HG02763 (cell line): ENCODE results near the gene CHGA.

Experiments
- ATAC-seq: cut with Tn5 transposase; IDR thresholded peaks from one replicate; pipeline ENCODE4 v1.9.1; 2021; ENCODE audit warnings: mild to moderate bottlenecking, moderate library complexity; ENCODE audit not compliant: unreplicated experiment

The CHGA gene

DNA sequence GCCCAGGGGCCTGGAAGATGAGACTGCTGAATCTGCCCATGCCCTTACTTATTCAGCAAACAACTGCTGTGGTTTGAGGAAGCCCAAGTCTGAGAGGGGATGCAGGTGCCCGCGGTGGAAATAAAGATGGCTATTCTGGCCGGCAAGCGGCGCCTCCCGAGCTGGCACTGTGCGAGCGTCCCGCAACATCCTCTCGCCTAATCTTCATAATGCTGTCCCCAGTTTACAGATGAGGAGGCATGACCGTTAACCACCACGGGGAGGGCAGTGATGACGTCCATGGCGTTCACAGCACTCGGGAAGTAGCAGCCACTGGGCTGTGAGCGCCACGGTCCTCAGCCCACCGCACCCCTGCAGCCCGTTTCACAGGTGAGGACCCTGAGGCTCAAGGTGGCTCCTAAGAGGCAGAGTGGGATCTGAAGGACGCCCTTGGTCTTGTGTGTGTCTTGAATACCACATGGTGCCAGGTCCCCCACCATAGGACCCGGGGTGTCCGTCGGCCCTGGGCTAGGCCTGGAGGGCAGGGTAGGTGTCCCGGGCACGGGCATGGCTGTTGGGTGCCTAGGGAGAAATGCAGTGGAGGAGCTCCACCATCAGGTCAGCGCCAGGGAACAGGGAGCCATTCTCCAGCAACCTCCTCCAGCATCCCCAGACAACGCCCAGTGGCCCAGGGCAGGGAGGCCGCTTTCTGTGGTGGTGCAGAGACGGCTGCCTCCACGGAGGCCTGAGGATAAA, 20.2 kb downstream of the CHGA start:
- ATAC-seq, result no peak

DNA sequence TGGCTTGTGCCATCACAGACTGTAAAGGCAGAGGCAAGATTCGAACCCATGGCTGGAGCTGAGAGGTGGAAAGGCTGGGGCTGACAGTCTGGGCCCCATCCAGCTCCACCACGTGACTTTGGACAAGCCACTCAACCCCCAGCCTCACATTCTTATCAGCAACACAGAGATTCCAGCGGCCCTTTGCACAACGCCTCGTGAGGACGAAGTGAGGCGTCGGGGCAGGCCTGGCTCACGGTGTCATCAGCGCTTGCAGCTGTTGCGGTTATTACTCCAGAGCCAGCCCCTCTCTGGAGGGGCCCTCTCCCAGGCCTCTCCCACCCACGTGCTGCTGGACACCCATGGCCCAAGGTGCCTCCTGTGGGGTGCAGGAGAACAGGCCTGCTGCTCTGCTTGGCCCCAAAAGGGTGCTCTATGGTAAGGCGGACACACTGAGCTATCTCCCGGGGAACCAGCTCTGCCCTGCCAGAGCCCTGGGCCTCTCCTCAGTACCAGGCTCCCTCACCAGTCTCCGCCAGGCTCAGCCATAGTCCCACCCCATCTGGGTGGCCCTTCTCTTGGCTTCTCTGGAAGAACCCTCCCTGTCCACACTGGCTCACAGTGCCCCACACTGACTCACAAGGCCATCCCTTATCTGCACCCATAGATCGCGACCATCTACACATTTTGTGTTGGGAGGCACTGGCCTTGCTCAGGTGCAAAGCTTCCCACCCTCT, 21.1 kb downstream of the CHGA start:
- no peak for ATAC-seq

DNA sequence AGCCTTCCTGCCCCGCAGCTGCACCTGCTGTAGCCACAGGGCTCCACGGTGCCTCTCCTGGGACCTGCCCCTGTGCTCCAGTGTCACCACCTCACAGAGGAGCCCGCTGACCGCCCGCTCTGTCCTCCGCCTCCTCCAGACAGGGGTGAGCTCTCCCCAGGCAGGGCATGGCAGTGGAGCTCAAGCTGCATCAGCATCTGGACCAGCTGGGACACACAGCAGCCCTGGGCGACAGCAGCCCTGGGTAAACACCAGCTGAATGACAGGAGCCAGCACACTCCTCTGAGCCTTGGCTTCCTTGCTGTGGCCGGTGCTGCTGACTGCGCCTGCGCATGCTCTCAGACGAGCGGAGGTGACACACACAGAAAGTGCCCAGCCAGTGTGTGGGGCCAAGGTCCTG, 22.0 kb downstream of the CHGA start:
- ATAC-seq, result no peak

DNA sequence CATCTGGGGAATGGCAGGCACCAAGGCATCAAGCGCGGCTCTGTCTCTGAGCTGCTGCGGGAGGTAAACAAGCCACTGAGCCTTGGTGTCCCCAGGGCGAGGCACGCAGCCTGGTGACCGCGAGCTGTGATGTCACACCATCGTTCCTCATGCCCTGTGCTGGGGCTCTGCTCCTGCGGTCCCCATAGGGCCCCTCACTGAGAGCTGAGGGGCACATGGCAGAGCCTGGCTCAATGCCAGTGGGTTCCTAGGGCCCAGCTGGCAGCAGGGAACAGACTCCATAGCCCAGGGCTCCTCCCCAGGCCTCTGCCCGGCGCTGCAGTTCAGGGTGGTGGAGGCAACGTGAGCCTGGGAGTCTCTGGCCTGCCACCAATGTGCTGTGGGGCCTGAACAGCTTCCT, 22.6 kb downstream of the CHGA start:
- ATAC-seq, result no peak

DNA sequence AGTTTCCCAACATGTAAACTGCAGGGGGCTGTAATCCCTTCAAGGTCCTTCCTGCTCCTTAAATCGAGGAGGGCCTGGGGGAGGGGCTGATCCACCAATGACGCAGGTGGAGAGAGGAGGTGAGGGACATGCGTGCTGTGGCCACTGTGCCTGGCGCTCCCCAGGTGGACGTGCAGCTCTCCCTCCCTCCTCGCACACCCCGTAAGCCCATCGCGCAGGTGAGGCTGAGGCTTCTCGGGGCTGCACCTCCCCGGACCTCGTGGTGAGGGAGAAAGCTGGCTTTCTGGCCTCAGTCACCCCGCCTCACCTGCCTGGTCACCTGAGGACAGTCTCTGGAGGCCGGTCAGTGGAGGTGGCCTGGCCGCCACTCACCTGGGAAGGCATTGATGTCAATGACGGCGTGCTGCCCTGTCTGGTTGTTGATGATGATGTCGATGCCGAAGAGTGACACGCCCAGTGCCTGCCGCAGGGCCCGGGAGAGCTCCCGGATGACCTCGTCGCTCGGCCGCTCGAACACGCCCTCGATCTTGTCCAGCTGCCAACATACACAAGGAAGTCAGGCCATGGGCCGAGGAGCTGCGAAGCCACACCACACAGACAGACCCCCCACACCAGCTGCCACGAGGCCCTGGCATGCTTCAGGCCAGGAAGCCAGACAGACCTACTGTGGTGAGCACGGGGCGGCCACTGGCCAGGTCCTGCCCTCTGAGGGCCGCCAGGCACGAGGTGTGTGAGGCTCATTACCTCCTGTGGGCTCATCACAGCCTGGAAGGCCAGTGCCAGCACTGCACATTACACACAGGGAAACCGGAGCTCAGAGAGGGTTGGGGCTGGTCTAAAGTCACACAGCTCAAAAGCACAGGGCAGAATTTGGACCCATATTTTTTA, 23.3 kb downstream of the CHGA start:
- ATAC-seq, result no peak

DNA sequence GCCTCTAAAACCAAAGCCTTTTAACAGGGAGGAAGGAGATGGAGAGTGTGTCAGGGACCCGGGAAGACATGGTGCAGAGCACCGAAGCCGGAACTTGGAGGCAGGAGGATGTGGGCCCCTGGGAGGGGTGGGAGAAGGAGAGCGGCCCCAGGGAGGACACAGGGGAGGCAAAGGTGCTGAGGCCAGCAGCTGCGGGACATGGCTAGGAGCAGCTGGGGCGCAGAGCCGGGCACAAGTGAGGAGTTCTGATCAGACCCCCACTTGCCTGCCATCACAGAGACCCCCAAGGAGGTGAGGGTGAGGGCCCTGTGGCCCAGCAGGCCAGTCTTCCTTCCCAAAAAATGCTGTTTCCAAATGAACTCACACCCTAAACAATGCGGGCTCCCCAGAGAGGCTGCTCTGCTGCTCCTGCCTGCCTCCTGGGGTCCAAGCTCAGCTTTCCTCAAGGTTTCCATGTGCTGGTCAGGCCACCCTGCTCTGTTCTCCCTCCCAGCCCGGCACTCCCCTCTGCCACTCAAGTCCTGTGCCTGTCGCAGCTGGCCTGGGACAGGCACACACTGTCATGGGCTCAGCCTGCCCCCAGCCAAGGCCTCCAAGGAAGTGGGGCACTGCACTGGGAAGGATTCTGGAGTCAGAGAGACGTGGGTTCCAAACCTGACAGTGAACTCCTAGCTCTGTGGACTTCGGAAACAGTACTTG, 24.0 kb downstream of the CHGA start:
- no peak for ATAC-seq

DNA sequence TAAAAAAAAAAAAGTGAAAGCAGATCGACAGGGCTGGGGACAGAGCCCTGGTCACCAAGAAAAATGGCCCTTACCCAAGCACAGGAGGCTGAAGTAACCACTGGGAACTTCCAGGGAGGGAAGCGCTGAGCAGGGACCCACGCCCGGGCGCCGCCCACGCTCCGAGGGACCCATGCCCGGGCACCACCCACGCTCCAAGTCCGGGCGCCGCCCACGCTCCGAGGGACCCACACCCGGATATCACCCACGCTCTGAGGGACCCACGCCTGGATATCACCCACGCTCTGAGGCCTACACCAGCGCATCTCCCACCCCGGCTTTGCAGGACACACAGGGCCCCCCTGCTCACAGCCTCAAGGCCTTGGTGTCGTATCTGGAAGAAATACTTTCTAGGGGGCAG, 25.7 kb downstream of the CHGA start:
- no peak for ATAC-seq

DNA sequence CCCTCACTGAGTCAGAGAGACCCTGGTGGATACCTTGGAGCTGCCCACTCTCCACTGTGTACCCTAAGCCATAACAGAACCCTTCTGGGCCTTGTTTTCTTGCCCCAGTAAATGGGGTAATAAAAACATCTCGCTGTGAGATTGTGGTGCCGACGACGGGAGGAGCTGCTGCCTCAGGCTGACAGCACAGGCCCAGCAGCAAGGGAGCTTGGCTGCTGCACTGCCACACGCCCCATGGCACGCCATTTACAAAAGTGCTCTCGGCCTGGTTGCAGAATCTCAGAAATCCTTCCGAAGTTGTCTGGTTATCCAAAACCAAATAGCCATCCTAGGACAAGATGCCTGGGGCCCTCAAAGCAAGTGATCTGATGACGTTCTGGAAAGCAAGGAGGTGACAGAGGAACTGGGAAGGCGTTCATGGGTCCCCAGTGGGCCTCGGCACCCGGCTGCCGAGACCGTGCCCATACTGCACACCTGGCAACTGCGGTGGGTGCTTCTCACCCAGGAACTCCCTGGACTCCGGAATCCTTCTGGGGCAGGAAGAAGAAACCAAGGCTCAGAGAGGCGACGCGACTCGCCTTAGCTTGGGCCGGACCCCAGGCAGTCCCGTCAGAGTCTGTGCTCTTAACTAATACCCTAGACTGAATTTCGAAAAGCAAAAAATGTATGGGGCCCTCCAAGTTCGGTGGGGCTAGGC, 26.7 kb downstream of the CHGA start:
- no peak for ATAC-seq

DNA sequence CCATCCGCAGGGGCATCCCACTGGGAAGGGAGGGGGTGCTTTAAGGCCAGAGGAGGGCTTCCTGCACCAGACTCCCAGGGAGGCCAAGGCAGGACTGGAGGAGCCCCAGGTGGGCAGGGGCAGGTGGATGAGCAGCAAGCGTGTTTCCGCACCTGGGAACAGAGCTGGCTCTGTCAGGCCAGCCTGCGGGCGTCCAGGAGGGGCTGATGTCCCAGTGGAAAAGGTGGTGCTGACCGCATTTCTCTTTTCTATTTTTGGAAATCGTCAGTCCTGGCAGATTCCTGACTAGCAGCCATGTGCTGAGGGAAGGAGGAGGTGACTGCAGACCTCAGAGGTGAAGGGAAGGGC, 27.2 kb downstream of the CHGA start:
- ATAC-seq, result no peak

DNA sequence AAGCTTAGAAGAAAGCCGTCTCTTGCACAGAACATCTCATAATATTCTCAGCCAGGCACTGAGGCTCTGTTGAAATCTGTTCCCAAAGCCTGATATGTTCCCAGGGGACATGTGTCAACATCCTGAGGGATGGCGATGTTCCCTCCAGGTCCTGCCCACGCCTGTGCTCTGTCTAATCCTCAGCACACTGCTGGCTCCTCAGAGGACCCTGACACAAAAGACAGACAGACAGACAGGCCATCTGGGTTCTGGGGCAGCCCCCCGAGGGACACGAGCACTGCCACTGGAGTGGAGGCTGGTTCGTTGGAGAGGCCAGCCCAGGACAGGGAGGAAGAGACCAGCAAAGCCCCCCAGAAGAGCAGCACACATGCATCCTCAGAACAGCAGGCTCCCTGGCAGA, 27.8 kb downstream of the CHGA start:
- ATAC-seq, result no peak

DNA sequence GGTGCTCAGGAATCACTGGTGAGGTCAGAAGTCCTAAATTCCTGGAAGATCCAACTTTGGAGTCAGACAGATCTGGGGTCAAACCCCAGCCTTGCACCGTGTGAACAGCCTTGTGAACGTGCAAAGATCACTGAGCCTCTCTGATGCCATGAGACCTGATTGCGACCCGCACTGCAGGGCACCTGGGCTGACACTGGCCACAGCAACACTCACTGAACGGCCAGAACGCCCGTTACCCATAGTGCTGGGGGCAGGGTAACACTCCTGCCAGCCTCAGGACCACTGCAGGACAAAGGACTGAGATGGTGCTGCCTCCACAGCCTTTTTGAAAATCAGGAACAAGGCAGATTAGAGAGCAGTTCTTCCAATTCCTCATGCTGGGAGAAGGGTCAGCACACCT, 28.3 kb downstream of the CHGA start:
- ATAC-seq, result no peak

DNA sequence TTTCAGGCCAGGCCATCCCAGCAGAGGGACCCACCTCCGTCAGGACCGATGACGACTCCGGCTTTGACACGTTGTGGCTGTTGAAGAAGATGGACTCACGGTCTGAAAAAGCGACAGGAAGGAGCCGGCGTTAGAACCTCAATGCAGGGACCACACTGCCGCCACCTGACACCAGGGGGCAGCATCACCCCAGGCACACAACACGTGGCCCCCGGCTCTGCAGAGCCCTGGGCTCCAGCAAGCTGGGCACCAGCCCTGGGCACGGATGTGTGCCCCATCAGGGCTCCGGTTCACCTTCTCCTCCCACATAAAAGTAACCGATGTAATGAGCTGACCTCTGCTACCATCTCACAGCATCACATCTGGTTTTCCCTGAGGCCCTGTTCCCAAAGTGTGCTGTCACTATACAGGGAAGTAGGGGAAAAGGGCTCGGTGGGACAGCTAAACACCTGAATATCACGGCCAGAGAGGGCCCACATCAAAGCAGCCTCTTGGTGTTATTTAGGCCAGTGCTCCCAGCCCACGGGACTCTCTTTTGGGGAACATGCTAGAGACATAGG, 29.0 kb downstream of the CHGA start:
- peak; percentile 74 for ATAC-seq

DNA sequence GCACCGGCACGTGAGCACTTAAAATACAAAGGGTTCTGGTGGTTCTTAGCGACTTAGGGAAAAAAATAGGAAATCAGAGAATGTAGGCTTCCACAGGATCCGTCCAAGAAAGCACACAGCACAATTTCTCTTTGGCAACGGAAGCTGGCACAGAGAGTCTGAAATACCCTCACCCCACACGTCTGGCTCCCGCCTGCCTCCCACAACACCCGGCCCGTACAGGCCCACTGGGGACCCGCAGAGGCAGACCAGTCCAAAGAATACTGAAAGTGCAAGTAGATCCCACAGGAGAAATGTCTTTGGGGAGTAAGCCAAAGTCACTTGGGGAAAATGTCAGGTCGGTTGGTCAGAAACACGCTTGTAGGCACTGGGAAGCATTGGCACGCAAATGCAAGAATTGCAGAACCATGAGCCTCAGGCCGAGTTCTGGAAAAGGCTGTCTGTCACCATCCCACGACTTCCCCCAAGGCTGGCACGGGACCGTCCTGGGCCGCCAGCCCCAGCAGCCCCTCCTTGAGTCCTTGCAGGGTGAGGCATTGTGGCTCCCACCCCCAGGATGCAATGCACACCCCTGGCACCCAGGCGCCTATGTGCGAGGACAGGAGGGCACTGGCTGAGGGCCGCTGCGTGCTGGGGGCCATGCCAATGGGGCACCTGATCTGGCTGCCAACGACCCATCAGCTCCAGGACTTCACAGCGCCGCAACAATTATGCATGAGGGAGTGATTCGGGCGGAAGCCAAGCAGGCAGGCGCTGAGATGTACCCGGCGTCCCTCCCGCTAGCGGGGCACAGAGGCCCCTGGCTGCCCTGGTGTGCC, 29.7 kb downstream of the CHGA start:
- no peak for ATAC-seq

DNA sequence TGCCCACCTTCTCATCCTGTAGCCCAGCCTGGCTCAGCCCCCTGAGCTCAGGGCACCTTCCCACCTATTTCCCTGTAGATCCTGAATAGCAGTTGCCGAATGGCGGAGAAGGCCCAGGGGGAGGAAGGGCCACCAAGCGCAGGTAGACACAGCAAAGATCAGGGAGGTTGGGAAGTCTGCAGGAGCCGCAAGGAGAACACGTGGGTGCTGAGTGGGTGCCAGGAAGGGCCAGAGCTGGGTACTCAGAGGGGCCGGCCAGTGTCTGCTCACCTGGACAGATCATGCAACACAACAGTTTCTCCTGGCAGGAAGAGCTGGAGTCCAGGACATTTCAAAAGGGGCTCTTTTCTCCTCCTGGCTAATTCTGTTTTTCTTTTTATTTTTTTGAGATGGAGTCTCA, 30.6 kb downstream of the CHGA start:
- ATAC-seq, result no peak

DNA sequence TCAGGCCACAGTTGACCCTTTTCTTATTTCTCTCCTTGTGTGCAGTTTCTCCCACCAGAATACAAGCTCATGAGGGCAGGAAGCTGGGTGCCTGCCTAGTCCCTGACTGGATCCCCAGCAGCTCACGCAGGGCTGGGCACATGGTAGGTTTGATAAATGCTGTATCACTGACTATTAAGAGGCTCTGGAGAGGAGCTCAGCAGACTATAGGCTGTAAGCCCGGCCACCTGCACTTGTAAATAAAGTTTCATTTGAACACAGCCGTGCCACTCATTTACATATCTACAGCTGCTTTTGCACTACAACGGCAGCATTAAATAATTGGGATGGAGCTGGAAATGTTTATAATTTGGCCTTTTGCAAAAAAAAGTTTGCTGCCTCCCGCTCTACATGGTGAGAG, 32.0 kb downstream of the CHGA start:
- no peak for ATAC-seq

DNA sequence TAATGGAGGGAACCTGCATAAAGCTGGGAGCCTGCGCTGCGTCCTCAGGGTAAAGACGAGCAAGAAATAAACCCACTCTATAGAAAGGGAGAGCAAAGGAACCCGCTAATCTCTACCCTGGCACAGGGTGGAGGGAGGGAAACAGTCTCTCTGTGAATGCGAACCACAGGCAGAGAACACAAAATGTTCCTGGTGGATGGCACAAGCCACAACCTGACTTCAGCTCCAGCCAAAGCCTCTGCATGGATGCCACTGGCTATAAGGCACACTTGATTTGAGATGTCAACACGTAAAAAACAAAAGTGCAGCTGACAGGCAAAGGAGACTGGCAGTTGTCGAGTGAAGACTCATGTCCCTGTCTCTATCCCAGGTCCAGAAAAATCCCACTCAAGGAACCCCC, 32.4 kb downstream of the CHGA start:
- ATAC-seq, result no peak

DNA sequence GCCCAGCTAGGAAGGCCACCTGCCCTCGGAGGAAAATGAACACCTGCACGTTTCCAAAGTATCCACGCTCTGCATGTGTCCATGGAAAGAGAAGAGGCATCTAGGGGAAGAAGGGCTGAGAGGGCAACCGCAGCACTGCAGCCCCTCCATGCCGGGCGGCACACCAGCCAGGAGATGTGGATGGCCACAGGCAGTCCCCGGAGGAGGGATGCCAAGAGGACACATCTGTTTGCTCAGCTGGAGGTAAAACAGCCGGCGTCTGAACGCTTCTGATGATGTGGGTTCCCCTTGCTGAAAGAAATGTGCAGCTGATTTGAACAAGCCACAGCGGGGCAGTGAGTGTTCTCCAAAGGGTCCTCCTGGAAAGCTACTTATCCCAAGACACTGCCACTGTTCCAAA, 34.0 kb downstream of the CHGA start:
- no peak for ATAC-seq

DNA sequence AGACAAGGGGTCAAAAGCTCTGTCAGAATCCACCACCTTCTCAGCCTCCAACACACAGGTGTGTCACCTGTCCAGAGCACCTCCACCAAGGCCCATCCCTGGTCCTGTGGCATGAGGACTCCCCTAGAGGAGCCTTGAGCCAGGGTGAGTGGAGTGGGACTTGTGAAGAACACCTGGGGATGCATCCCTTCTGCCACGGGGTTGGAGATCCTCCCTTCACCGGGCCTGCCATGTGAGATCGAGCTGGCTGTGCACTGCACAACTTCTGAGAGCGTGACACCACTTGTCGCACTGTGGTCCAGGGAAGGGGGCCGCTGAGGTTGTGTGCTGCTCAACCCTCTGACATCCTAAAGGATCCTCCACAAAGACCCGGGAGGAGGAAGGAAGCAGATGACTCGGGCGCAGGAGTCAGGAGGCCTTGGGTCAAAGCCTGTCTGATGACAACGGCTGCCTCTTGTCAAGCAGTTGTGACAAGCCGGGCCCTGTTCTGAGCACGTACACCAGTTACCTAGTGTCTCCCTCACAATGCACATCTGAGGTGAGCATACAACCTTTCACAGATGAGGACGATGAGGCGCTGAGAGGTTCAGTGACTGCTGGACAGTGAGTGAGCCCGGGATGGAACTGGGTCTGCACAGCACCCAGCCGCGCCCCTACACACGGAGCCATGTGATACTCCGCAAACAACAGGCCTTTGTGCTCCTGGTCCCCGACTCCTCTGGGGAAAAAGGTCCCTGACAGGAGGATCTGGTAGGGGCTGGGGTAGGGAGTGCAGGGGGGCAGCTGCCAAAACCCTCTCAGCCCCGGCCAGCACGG, 35.6 kb downstream of the CHGA start:
- no peak for ATAC-seq

DNA sequence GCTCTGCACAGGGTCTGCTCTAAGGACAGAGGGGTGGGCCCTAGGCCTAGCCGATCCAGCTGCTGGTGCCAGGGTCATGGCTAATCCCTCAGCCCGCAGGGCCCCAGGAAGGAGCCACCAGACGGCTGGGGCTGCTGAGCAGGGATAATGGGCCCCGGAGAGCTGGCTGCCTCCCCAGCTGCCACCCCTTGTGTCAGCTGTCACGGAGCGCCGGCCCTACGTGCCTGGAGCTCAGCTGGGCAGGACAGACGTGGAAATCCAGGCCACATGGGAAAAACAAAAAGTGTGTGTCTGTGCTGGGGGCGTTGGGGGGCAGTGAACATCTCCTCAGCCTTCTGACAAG, 36.2 kb downstream of the CHGA start:
- ATAC-seq, result no peak
